Fibroblast of villous mesenchyme (primary cell): Measurements from ENCODE around the gene LPCAT3. TPM values are rescaled to one million over a fixed set of nuclear protein-coding genes. Genes with fewer than 3 reads are reported as not detected.

Source experiments
- DNase-seq: peaks from one replicate; pipeline ENCODE4 v3.0.0-alpha.2; 2010; ENCODE audit warnings: low read depth
- H3K4me3 ChIP-seq: 2 replicates; pipeline ENCODE4 v1.5.1; 2011; ENCODE audit warnings: low read depth, mild to moderate bottlenecking, low read length
- total RNA-seq: library from RNA; depleted of rRNA; stranded (reverse); fragments of >200 nt; gene quantifications from 2 replicates; pipeline ENCODE4 v1.2.3, GENCODE V29; 2012
- TF ChIP-seq, protein P1 (sequence below): IDR thresholded peaks from 2 replicates; pipeline ENCODE4 v1.5.1; 2012; ENCODE audit warnings: low read depth, mild to moderate bottlenecking, low read length; ENCODE audit not compliant: insufficient read depth

LPCAT3 gene
- total RNA-seq, 1 donor: 26.3 TPM

DNA sequence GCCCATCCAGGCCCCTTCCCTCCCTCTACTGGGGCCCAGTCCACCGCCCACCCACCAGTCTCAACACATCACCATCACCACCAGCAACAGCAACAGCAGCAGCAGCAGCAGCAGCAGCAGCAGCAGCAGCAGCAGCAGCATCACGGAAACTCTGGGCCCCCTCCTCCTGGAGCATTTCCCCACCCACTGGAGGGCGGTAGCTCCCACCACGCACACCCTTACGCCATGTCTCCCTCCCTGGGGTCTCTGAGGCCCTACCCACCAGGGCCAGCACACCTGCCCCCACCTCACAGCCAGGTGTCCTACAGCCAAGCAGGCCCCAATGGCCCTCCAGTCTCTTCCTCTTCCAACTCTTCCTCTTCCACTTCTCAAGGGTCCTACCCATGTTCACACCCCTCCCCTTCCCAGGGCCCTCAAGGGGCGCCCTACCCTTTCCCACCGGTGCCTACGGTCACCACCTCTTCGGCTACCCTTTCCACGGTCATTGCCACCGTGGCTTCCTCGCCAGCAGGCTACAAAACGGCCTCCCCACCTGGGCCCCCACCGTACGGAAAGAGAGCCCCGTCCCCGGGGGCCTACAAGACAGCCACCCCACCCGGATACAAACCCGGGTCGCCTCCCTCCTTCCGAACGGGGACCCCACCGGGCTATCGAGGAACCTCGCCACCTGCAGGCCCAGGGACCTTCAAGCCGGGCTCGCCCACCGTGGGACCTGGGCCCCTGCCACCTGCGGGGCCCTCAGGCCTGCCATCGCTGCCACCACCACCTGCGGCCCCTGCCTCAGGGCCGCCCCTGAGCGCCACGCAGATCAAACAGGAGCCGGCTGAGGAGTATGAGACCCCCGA is 81.4 kb downstream of the LPCAT3 start:
- TF ChIP-seq, protein P1, sequence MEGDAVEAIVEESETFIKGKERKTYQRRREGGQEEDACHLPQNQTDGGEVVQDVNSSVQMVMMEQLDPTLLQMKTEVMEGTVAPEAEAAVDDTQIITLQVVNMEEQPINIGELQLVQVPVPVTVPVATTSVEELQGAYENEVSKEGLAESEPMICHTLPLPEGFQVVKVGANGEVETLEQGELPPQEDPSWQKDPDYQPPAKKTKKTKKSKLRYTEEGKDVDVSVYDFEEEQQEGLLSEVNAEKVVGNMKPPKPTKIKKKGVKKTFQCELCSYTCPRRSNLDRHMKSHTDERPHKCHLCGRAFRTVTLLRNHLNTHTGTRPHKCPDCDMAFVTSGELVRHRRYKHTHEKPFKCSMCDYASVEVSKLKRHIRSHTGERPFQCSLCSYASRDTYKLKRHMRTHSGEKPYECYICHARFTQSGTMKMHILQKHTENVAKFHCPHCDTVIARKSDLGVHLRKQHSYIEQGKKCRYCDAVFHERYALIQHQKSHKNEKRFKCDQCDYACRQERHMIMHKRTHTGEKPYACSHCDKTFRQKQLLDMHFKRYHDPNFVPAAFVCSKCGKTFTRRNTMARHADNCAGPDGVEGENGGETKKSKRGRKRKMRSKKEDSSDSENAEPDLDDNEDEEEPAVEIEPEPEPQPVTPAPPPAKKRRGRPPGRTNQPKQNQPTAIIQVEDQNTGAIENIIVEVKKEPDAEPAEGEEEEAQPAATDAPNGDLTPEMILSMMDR: no peak
- DNase-seq: no peak
- H3K4me3 ChIP-seq: no peak overlapping the region

DNA sequence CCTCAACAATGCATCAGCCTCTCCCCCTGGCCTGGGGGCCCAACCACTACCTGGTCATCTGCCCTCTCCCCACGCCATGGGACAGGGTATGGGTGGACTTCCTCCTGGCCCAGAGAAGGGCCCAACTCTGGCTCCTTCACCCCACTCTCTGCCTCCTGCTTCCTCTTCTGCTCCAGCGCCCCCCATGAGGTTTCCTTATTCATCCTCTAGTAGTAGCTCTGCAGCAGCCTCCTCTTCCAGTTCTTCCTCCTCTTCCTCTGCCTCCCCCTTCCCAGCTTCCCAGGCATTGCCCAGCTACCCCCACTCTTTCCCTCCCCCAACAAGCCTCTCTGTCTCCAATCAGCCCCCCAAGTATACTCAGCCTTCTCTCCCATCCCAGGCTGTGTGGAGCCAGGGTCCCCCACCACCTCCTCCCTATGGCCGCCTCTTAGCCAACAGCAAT is 82.1 kb downstream of the LPCAT3 start:
- TF ChIP-seq, protein P1: no peak
- no peak for DNase-seq
- no peak overlapping the region for H3K4me3 ChIP-seq

DNA sequence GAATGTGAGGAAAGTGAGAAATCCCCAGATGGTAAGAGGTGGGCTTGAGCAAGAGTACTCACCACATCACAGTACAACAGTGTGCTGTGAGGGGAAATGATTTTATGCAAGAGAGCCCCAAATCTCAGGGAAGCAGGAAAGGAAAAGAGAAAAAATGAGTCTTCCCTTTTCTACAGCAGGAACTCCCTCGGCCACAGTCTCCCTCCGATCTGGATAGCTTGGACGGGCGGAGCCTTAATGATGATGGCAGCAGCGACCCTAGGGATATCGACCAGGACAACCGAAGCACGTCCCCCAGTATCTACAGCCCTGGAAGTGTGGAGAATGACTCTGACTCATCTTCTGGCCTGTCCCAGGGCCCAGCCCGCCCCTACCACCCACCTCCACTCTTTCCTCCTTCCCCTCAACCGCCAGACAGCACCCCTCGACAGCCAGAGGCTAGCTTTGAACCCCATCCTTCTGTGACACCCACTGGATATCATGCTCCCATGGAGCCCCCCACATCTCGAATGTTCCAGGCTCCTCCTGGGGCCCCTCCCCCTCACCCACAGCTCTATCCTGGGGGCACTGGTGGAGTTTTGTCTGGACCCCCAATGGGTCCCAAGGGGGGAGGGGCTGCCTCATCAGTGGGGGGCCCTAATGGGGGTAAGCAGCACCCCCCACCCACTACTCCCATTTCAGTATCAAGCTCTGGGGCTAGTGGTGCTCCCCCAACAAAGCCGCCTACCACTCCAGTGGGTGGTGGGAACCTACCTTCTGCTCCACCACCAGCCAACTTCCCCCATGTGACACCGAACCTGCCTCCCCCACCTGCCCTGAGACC is 82.7 kb downstream of the LPCAT3 start:
- no peak overlapping the region for H3K4me3 ChIP-seq
- DNase-seq: no peak
- TF ChIP-seq, protein P1: no peak

DNA sequence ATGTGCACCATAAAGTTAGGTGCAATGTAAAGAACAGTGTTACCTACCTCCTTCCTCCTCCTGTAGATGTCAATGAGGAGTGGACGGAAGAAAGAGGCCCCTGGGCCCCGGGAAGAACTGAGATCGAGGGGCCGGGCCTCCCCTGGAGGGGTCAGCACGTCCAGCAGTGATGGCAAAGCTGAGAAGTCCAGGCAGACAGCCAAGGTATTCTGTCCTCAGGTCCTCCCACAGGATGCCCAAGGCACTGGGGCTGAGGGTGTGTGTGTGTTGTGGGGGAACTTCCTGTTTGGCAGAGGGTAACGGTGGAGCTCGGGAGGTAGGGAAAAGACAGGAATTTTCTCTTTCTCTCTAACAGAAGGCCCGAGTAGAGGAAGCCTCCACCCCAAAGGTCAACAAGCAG is 84.2 kb downstream of the LPCAT3 start:
- no peak overlapping the region for H3K4me3 ChIP-seq
- TF ChIP-seq, protein P1: no peak
- DNase-seq: peak; percentile 46

DNA sequence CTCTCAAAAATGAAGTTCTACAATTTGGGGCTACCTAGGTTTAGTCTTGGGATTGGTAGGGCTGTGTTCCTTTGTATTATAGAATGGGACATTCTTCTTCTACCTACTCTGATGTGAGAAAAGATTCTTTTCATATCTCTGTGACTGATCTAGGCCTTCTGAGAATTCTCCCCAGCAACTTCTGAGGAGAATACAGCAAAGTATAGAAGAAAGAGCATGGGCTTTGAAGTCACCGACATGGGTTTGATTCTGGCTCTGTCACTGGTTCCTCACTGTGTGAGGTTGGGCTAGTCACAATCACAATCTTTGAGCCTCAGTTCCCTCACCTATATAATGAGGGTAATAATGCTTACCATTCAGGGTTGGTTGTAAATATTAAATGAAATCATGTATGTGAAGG is 85.5 kb downstream of the LPCAT3 start:
- TF ChIP-seq, protein P1: no peak
- H3K4me3 ChIP-seq: no peak overlapping the region
- DNase-seq: no peak

DNA sequence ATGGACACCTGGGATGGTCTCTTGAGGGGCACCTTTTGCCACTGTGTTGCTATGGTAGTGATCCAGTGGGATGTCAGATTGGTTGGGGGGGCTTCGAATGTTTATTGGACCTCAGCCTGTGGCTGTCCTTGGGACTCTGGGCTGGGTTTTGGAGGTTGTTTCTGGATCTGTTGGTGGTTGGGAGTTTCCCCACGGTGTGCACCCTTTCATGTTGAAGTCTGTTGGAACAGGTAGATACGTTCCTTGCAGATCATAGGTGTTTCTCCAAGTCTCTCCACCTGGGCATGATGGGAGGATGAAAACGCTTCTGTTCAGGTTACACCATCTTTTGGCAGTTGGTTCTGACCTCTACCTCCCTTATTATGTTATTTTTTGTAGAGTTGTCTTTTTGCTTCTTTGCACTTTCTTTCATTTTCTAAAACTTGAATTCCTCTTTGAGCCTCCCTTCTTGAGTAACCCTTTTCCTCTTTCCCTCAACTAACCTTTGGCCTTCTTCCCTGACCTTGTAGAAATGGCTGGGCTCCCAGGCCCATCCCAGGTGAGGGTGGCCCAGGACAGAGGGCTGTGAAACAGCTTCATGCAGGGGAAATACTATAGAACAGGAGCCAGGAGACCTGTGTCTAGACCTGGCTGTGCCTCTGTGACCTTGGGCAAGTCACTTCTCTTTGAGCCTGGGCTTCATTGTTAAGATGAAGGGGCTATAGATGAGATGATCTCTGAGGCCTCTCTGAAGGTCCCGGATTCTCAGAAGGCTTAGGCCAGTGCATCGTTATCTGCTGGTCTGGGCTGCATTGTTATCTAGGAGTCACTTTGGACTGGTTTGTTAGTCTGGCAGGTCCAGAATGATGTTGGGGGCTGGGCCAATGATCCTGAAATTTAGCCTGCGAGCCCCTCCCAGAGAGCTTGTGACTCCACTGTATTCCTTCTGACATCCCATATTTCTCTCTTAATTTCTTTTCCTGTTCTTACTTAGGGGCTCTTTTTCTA is 88.5 kb downstream of the LPCAT3 start:
- TF ChIP-seq, protein P1: no peak
- no peak for DNase-seq
- H3K4me3 ChIP-seq: peak overlapping the region; percentile 94
